Immature natural killer cell (primary cell): ENCODE results near the gene C19orf47. TPM values are rescaled to one million over a fixed set of nuclear protein-coding genes. Genes with fewer than 3 reads are reported as not detected.

Experiments
- DNase-seq, 3 donors: peaks; one replicate each; pipeline ENCODE4 v3.0.0; 2022; ENCODE audit warnings: mixed read lengths in 1 of 3
- H3K27ac Mint-ChIP-seq, 6 donors: one replicate each; pipeline ENCODE4 v1.8.0; 2020; ENCODE audit warnings: mixed read lengths in 6 of 6, mild to moderate bottlenecking in 5 of 6, inconsistent platforms in 4 of 6, moderate library complexity in 3 of 6
- H3K27me3 Mint-ChIP-seq, 3 donors: one replicate each; pipeline ENCODE4 v1.8.0; 2020 to 2021; ENCODE audit warnings: low read depth in 3 of 3, mild to moderate bottlenecking in 3 of 3, mixed read lengths in 3 of 3, moderate library complexity in 3 of 3, inconsistent platforms in 1 of 3
- H3K36me3 Mint-ChIP-seq, 3 donors: one replicate each; pipeline ENCODE4 v1.8.0; 2020; ENCODE audit warnings: mixed read lengths in 3 of 3, inconsistent platforms in 2 of 3, mild to moderate bottlenecking in 2 of 3
- H3K4me1 Mint-ChIP-seq, 2 donors: one replicate each; pipeline ENCODE4 v1.8.0; 2020; ENCODE audit warnings: inconsistent platforms in 2 of 2, mild to moderate bottlenecking in 2 of 2, mixed read lengths in 2 of 2, moderate library complexity in 1 of 2
- H3K4me3 Mint-ChIP-seq, 5 donors: one replicate each; pipeline ENCODE4 v1.8.0; 2020; ENCODE audit warnings: mild to moderate bottlenecking in 5 of 5, mixed read lengths in 5 of 5, inconsistent platforms in 3 of 5, moderate library complexity in 3 of 5
- H3K9me3 Mint-ChIP-seq, 6 donors: one replicate each; pipeline ENCODE4 v1.8.0; 2020; ENCODE audit warnings: mild to moderate bottlenecking in 6 of 6, mixed read lengths in 6 of 6, inconsistent platforms in 4 of 6, moderate library complexity in 3 of 6
- polyA plus RNA-seq, 3 donors: library from polyadenylated mRNA; unstranded; fragments of 300-500 nt; fragmentation: Illumina TruSeq; gene quantifications; one replicate each; pipeline ENCODE4 v1.2.3, GENCODE V29; 2021

The C19orf47 gene
- polyA plus RNA-seq, 3 donors from 2014 or later = 10.0 to 14.1 (median 12.5) TPM

- Mint-ChIP-seq H3K9me3 (no peaks in the 10 kb centered on the region), H3K36me3 (peaks cover 0 to 1% (median 0%) of the 10 kb centered on the region in 3 donors), H3K27ac (peak overlapping the region; percentile 29 to 87 (median 66)), H3K4me3 (peak overlapping the region; percentile 38 to 77 (median 45)), H3K4me1 (peaks cover 72 to 85% of the 10 kb centered on the region in 2 donors), H3K27me3 (peaks cover 0 to 6% (median under 1%) of the 10 kb centered on the region in 3 donors)
- peak in 1 of 3 donors; percentile 9 for DNase-seq
These were observed 73.3 kb downstream of the C19orf47 start for GRCh38 chr19:40274585-40275544.

- Mint-ChIP-seq H3K36me3 (no peaks in the 10 kb centered on the region), H3K27me3 (peaks cover 0 to 3% (median 0%) of the 10 kb centered on the region in 3 donors), H3K4me3 (peak overlapping the region in 2 of 5 donors; percentile 45 to 77), H3K27ac (peak overlapping the region; percentile 36 to 87 (median 73)), H3K9me3 (no peaks in the 10 kb centered on the region), H3K4me1 (peaks cover 68 to 86% of the 10 kb centered on the region in 2 donors)
- no peak for DNase-seq
These were observed 74.5 kb downstream of the C19orf47 start for GRCh38 chr19:40273469-40274360.

- Mint-ChIP-seq H3K27ac (peak overlapping the region in 5 of 6 donors; percentile 15 to 65 (median 47)), H3K9me3 (no peaks in the 10 kb centered on the region), H3K4me1 (peaks cover 61 to 79% of the 10 kb centered on the region in 2 donors), H3K36me3 (no peaks in the 10 kb centered on the region), H3K4me3 (no peak overlapping the region), H3K27me3 (peaks cover 0 to 7% (median 0%) of the 10 kb centered on the region in 3 donors)
- DNase-seq = no peak
These were observed 75.9 kb downstream of the C19orf47 start for GRCh38 chr19:40272261-40272660.

DNA sequence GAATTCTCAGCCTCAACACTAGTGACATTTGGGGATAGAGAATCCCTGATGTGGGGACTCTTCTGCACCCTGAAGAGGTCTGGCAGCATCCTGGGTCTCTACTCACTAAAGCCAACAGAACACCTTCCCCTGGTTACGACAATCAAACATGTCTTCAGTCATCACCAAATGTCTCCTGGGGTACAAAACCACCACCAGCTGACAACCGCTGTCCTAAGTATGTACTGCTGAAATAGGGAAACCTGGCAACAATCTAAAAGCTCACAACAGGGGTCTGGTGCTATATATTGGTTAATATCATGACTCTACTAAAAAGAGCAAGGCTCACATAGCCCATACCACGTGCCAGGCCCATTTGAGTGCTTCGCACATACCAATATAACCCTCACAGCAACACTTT, 76.5 kb downstream of the C19orf47 start:
- H3K9me3 Mint-ChIP-seq = no peaks in the 10 kb centered on the region
- DNase-seq = no peak
- H3K4me3 Mint-ChIP-seq = no peak overlapping the region
- peak overlapping the region in 5 of 6 donors; percentile 23 to 65 (median 39) for H3K27ac Mint-ChIP-seq
- H3K36me3 Mint-ChIP-seq = no peaks in the 10 kb centered on the region
- peaks cover 62 to 78% of the 10 kb centered on the region in 2 donors for H3K4me1 Mint-ChIP-seq
- H3K27me3 Mint-ChIP-seq = peaks cover 0 to 9% (median 0%) of the 10 kb centered on the region in 3 donors

GRCh38 chr19:40270362-40271089, 77.7 kb downstream of the C19orf47 start:
- peaks cover 0 to 9% (median 0%) of the 10 kb centered on the region in 3 donors for H3K27me3 Mint-ChIP-seq
- no peak for DNase-seq
- H3K4me1 Mint-ChIP-seq = peaks cover 62 to 75% of the 10 kb centered on the region in 2 donors
- H3K4me3 Mint-ChIP-seq = no peak overlapping the region
- H3K9me3 Mint-ChIP-seq = no peaks in the 10 kb centered on the region
- H3K27ac Mint-ChIP-seq = peak overlapping the region in 2 of 6 donors; percentile 34 to 58
- H3K36me3 Mint-ChIP-seq = no peaks in the 10 kb centered on the region

Other genes starting within 250 kb of the C19orf47 start
- under 1 TPM in 2 of 3 donors, not detected in 1; 0.36 to 0.42 TPM for gene MAP3K10, start 157.0 kb downstream of the C19orf47 start, polyA plus RNA-seq
- gene TTC9B, start 130.0 kb downstream of the C19orf47 start, polyA plus RNA-seq = not detected
- not detected for gene CCNP, start 121.7 kb downstream of the C19orf47 start, polyA plus RNA-seq
- gene AKT2, start 63.1 kb downstream of the C19orf47 start, polyA plus RNA-seq = 10 to 100 TPM; 32.7 to 47.6 (median 34.4) TPM
- gene PLD3, start 298 bp upstream of the C19orf47 start, polyA plus RNA-seq = 10 to 100 TPM; 60.8 to 94.9 (median 63.7) TPM
- under 1 TPM in 1 of 3 donors, not detected in 2; 0.15 TPM for gene HIPK4, start 41.8 kb upstream of the C19orf47 start, polyA plus RNA-seq
- gene PRX, start 65.0 kb upstream of the C19orf47 start, polyA plus RNA-seq = 10 to 100 TPM in 1 of 3 donors, 1 to 10 TPM in 1, under 1 TPM in 1; 0.62 to 13.0 (median 1.2) TPM
- 10 to 100 TPM; 45.2 to 55.2 (median 49.3) TPM for gene SERTAD1, start 77.6 kb upstream of the C19orf47 start, polyA plus RNA-seq
- gene SERTAD3, start 95.9 kb upstream of the C19orf47 start, polyA plus RNA-seq = 10 to 100 TPM; 25.9 to 82.2 (median 62.0) TPM
- gene BLVRB, start 117.3 kb upstream of the C19orf47 start, polyA plus RNA-seq = 10 to 100 TPM; 30.8 to 52.5 (median 45.9) TPM
- gene SPTBN4, start 118.6 kb upstream of the C19orf47 start, polyA plus RNA-seq = under 1 TPM in 1 of 3 donors, not detected in 2; 0.26 TPM
- gene SHKBP1, start 228.5 kb upstream of the C19orf47 start, polyA plus RNA-seq = 100 to 1,000 TPM; 115 to 186 (median 156) TPM